HepG2 (cell line): Measurements from ENCODE around the gene CETN2. TPM values are rescaled to one million over a fixed set of nuclear protein-coding genes. Genes with fewer than 3 reads are reported as not detected.
"Not testable (repeated sequence)": the region's sequence is repeated elsewhere in the genome, so short reads cannot be mapped to it uniquely, and the experiment has no call there.

Experiments used
- ATAC-seq: fragments of 200-7000 bp; cut with Tn5 transposase; 3 replicates; pipeline ENCODE4 v1.9.1; 2020; ENCODE audit warnings: mild to moderate bottlenecking, moderate library complexity
- BruUV-seq: library from RNA; stranded (reverse); fragments of 400-500 nt; replicated peaks from 2 replicates; lab custom pipeline; 2021; lab: Mats Ljungman, UMichigan
- CTCF ChIA-PET: fragments of 300-600 bp; formaldehyde crosslinking; extraction: SDS; loops from one replicate; lab custom pipeline; 2021; ENCODE audit warnings: low total read pairs, inconsistent platforms, low intra/inter-chr PET ratio; lab: Yijun Ruan, JAX
- POLR2A ChIA-PET: fragments of 350-600 bp; sonication (Branson Sonifier 250); formaldehyde crosslinking; loops from one replicate; lab custom pipeline; 2020; ENCODE audit warnings: antibody characterized with exemption, inconsistent platforms; lab: Yijun Ruan, JAX
- DNase-seq: peaks from one replicate; pipeline ENCODE4 v3.0.0-alpha.2; 2015; ENCODE audit warnings: low spot score
- FAIRE-seq: peaks from 3 replicates; lab custom pipeline; 2011; peaks lifted over from hg19 to GRCh38; lab: Jason Lieb, UNC
- H2AFZ ChIP-seq: one replicate; pipeline ENCODE4 v1.6.1; 2011; ENCODE audit warnings: low read length, inconsistent platforms
- H3K27ac ChIP-seq: fragments of 300-600 bp; 3 replicates; pipeline ENCODE4 v1.8.0; 2011; ENCODE audit warnings: mixed run types, mild to moderate bottlenecking, mixed read lengths, low read length, inconsistent platforms; ENCODE audit not compliant: insufficient read depth; ENCODE audit errors: extremely low read length
- H3K27me3 ChIP-seq, 2 experiments: fragments of 200-600 bp in 1 of 2; 2 replicates in 1 of 2; 3 replicates in 1 of 2; pipeline versions ENCODE4 v1.6.0 to v1.8.0; 2011; ENCODE audit warnings: low read length in 2 of 2, mild to moderate bottlenecking in 2 of 2, moderate library complexity in 2 of 2, inconsistent platforms in 1 of 2; ENCODE audit not compliant: insufficient read depth in 2 of 2, control insufficient read depth in 1 of 2
- H3K36me3 ChIP-seq, 2 experiments: fragments of 200-600 bp in 1 of 2; replicated peaks in 1 of 2; 2 replicates in 1 of 2; 3 replicates in 1 of 2; pipeline versions ENCODE4 v1.5.1 to v1.8.0; 2011; ENCODE audit warnings: low read length in 2 of 2, inconsistent platforms in 1 of 2; ENCODE audit not compliant: insufficient read depth in 2 of 2, control insufficient read depth in 1 of 2
- H3K4me1 ChIP-seq: 2 replicates; pipeline ENCODE4 v1.5.1; 2012; ENCODE audit warnings: low read length, inconsistent platforms; ENCODE audit not compliant: insufficient read depth
- H3K4me2 ChIP-seq: 2 replicates; pipeline ENCODE4 v1.6.0; 2011; ENCODE audit warnings: low read depth, low read length, inconsistent platforms
- H3K4me3 ChIP-seq, 3 experiments: fragments of 200-600 bp in 1 of 3; sonication (generic), shearing (Covaris generic) in 1 of 3; replicated peaks in 1 of 3; 2 replicates each; pipeline ENCODE4 v1.5.1; 2011 to 2016; ENCODE audit warnings: low read length in 3 of 3, inconsistent platforms in 2 of 3, low read depth in 2 of 3, mild to moderate bottlenecking in 2 of 3, control low read depth in 1 of 3, mixed read lengths in 1 of 3; ENCODE audit not compliant: insufficient read depth in 1 of 3
- H3K79me2 ChIP-seq: one replicate; pipeline ENCODE4 v1.6.1; 2011; ENCODE audit warnings: low read length, inconsistent platforms; ENCODE audit not compliant: insufficient read depth
- H3K9ac ChIP-seq: 2 replicates; pipeline ENCODE4 v1.6.0; 2011; ENCODE audit warnings: mild to moderate bottlenecking, low read depth, low read length, inconsistent platforms; ENCODE audit not compliant: insufficient read depth
- H3K9me3 ChIP-seq: 2 replicates; pipeline ENCODE4 v1.5.1; 2012; ENCODE audit warnings: mild to moderate bottlenecking, low read length
- H4K20me1 ChIP-seq: 2 replicates; pipeline ENCODE4 v1.6.0; 2011; ENCODE audit warnings: inconsistent platforms, mild to moderate bottlenecking, low read length, moderate library complexity; ENCODE audit not compliant: insufficient read depth
- ATAD3A ChIP-seq: sonication (generic); formaldehyde crosslinking; IDR thresholded peaks from 2 replicates; pipeline ENCODE4 v1.4.0; 2020; ENCODE audit warnings: missing genetic modification reagents
- GABPB1 ChIP-seq: IDR thresholded peaks from 2 replicates; pipeline ENCODE4 v1.6.1; 2016; ENCODE audit warnings: mild to moderate bottlenecking, missing genetic modification reagents, moderate library complexity, missing compliant biosample characterization
- NFE2 ChIP-seq: sonication (generic); formaldehyde crosslinking; IDR thresholded peaks from 2 replicates; pipeline ENCODE4 v1.4.0; 2020; ENCODE audit warnings: missing genetic modification reagents
- NFYC ChIP-seq: IDR thresholded peaks from 2 replicates; pipeline ENCODE4 v1.6.1; 2016; ENCODE audit warnings: missing genetic modification reagents, missing compliant biosample characterization
- THAP8 ChIP-seq: sonication (generic); formaldehyde crosslinking; IDR thresholded peaks from 2 replicates; pipeline ENCODE4 v1.5.1; 2020; ENCODE audit warnings: missing genetic modification reagents, mild to moderate bottlenecking, borderline replicate concordance
- USF2 ChIP-seq, 2 experiments: sonication (generic) in 1 of 2; formaldehyde crosslinking in 1 of 2; IDR thresholded peaks; 2 replicates each; pipeline versions ENCODE4 v1.5.1 to v1.6.1; 2011 to 2020; ENCODE audit warnings: borderline replicate concordance in 1 of 2, low read depth in 1 of 2, low read length in 1 of 2, mild to moderate bottlenecking in 1 of 2, missing genetic modification reagents in 1 of 2, moderate library complexity in 1 of 2
- ZNF576 ChIP-seq: sonication (generic); formaldehyde crosslinking; IDR thresholded peaks from 2 replicates; pipeline ENCODE4 v1.4.0; 2020; ENCODE audit warnings: mild to moderate bottlenecking, missing genetic modification reagents
- ZNF580 ChIP-seq: IDR thresholded peaks from 2 replicates; pipeline ENCODE4 v1.6.1; 2016; ENCODE audit warnings: low read depth, borderline replicate concordance
- ZNF639 ChIP-seq: conservative IDR thresholded peaks from 2 replicates; pipeline ENCODE4 v1.6.1; 2018; ENCODE audit warnings: missing genetic modification reagents
- WGBS: methylation state at CpG from one replicate; pipeline ENCODE4 v1.1.6; 2017; ENCODE audit warnings: low lambda C conversion rate; 5-methylcytosine and 5-hydroxymethylcytosine counted together
- in situ Hi-C: cut with HindIII; loops from 2 replicates; pipeline ENCODE4 v1.10.0; 2017; ENCODE audit warnings: low pct_unique_long_range_greater_than_20kb; ENCODE audit not compliant: extremely low pct_ligation_motif_present
- intact Hi-C: fragments of 100-400 bp; cut with micrococcal nuclease; formaldehyde crosslinking; loops from one replicate; pipeline ENCODE4 v1.10.0; 2022; ENCODE audit not compliant: unreplicated experiment
- polyA plus RNA-seq, 8 experiments: library from polyadenylated mRNA; depleted of rRNA in 3 of 8; stranded (reverse) in 7 of 8; unstranded in 1 of 8; fragments of >200 nt; fragmentation: Illumina TruSeq in 4 of 8; extraction: Trizol in 4 of 8; gene quantifications; 2 replicates each; pipeline versions ENCODE4 v1.2.1 to v1.2.3, GENCODE V29; 2011 to 2016; ENCODE audit warnings: low read depth in 4 of 8, missing spikeins in 1 of 8, mixed read lengths in 1 of 8; ENCODE audit not compliant: insufficient read depth in 1 of 8
- total RNA-seq, 5 experiments: library from RNA; depleted of rRNA; stranded (reverse); fragments of >200 nt; fragmentation: Illumina TruSeq; extraction: Trizol; gene quantifications; 2 replicates each; pipeline ENCODE4 v1.2.3, GENCODE V29; 2016; ENCODE audit warnings: low read depth in 1 of 5

Gene CETN2
- total and polyA plus RNA-seq, 2 of the 13 experiments (the other 11 are each of a cell fraction or from before 2014, with no cell fraction given) = 17.2 to 85.4 TPM

GRCh38 chrX:152842772-152843338, 12.3 kb upstream of the CETN2 start (continued):
- TF ChIP-seq ZNF639 (CRISPR knock-in tag) (no peak), NFE2 (CRISPR knock-in tag) (no peak), GABPB1 (no peak), NFYC (CRISPR knock-in tag) (no peak)

- BruUV-seq, in situ Hi-C loops, H2AFZ ChIP-seq, H3K36me3 ChIP-seq, DNase-seq, CTCF ChIA-PET, H3K27ac ChIP-seq, H3K9ac ChIP-seq, H3K9me3 ChIP-seq, H3K4me2 ChIP-seq, POLR2A ChIA-PET, H3K4me3 ChIP-seq, H4K20me1 ChIP-seq, ATAC-seq, FAIRE-seq, H3K27me3 ChIP-seq, intact Hi-C loops: not testable (repeated sequence)
- Histone ChIP-seq H3K4me1 (peaks cover 30% of the 10 kb centered on the region), H3K79me2 (peaks cover 42% of the 10 kb centered on the region)
- whole genome bisulfite sequencing = 100% methylated on average over 1 of the region's 1 CpG
Measured at GRCh38 chrX:152835470-152835869, 4.9 kb upstream of the CETN2 start.

GRCh38 chrX:152833378-152833777, 2.8 kb upstream of the CETN2 start:
- Histone ChIP-seq H3K9ac (peak overlapping the region; percentile 22; the same call in 1 of the 2 replicates), H3K36me3 (0 out of 5 replicates have a peak, but pooled peaks cover 0 to 6% of the 10 kb centered on the region in 2 experiments), H3K4me3 (no peak overlapping the region), H3K79me2 (peaks cover 46% of the 10 kb centered on the region), H2AFZ (no peak overlapping the region), H3K4me1 (peaks cover 30% of the 10 kb centered on the region), H3K27me3 (no peaks in the 10 kb centered on the region; a peak in 1 of 5 replicates), H3K4me2 (peak overlapping the region; percentile 77), H4K20me1 (0 out of 2 replicates have a peak, but pooled peaks cover 3% of the 10 kb centered on the region), H3K27ac (peak overlapping the region; percentile 95), H3K9me3 (no peaks in the 10 kb centered on the region)
- ChIA-PET CTCF (no interaction called here), POLR2A (no interaction called here)
- in situ Hi-C loops (no loop called here), intact Hi-C loops (no loop called here)
- no TSS peak for BruUV-seq
- no peak for FAIRE-seq
- ATAC-seq = no peak
- 72% methylated on average over 3 of the region's 4 CpGs for WGBS
- DNase-seq = peak; percentile 60
- 0 out of 2 replicates have a peak, but pooled peaks have one; percentile 33 for TF ChIP-seq ZNF576 (CRISPR knock-in tag)
- TF ChIP-seq THAP8 = no peak
- TF ChIP-seq ATAD3A (CRISPR knock-in tag) = no peak
- no peak for TF ChIP-seq USF2 (IDR thresholded peaks at IDR 0.05; ENCODE audit: low read depth, low read length)
- TF ChIP-seq USF2 (CRISPR knock-in tag; IDR thresholded peaks at IDR 0.05; ENCODE audit: borderline replicate concordance) = no peak
- no peak for TF ChIP-seq ZNF580 (CRISPR knock-in tag)
